Stomach (tissue), 4 donors: ENCODE measurements around the gene NPM3.

Experiments used
- CTCF ChIP-seq, 7 experiments: fragments of 450-650 bp in 4 of 7; fragments of 200-600 bp in 3 of 7; sonication (generic) in 3 of 7; IDR thresholded peaks; one replicate each; pipeline ENCODE4 v1.5.1; 2016 to 2019; ENCODE audit warnings: antibody characterized with exemption in 7 of 7, control low read depth in 2 of 7, mild to moderate bottlenecking in 1 of 7
- POLR2A ChIP-seq, 4 donors: fragments of 450-650 bp; IDR thresholded peaks; one replicate each; pipeline ENCODE4 v1.6.1; 2016; ENCODE audit warnings: antibody characterized with exemption in 4 of 4, control low read depth in 2 of 4, mild to moderate bottlenecking in 1 of 4, moderate library complexity in 1 of 4
- POLR2AphosphoS5 ChIP-seq, 3 donors: sonication (generic); formaldehyde crosslinking; IDR thresholded peaks; one replicate each; pipeline ENCODE4 v1.6.1; 2016; ENCODE audit warnings: antibody characterized with exemption in 3 of 3

- TF ChIP-seq CTCF (IDR thresholded peaks at IDR 0.05), result no peak
- no peak for TF ChIP-seq POLR2A (IDR thresholded peaks at IDR 0.05)
- TF ChIP-seq POLR2AphosphoS5 (IDR thresholded peaks at IDR 0.05), result no peak
These were observed 4.3 kb downstream of the NPM3 start for GRCh38 chr10:101778781-101779543.
